Cardiac fibroblast (primary cell): ENCODE data around the gene TMTC1.
A peak's percentile ranks its signal among the peaks of the same experiment; 100 is the strongest.

Experiments
- DNase-seq, 2 donors: peaks; one replicate each; pipeline versions ENCODE4 v3.0.0 to v3.0.0-alpha.2; 2010; ENCODE audit warnings: low read depth in 2 of 2
- H3K4me3 ChIP-seq, 2 donors: replicated peaks in 1 of 2; 1 replicate in 1 of 2; 2 replicates in 1 of 2; pipeline ENCODE4 v1.5.1; 2011; ENCODE audit warnings: low read depth in 2 of 2, low read length in 2 of 2, mild to moderate bottlenecking in 2 of 2, moderate library complexity in 1 of 2
- TF ChIP-seq, protein P1 (sequence below): IDR thresholded peaks from one replicate; pipeline ENCODE4 v1.5.1; 2011; ENCODE audit warnings: low read depth, mild to moderate bottlenecking, low read length, inconsistent platforms

Gene TMTC1

DNA sequence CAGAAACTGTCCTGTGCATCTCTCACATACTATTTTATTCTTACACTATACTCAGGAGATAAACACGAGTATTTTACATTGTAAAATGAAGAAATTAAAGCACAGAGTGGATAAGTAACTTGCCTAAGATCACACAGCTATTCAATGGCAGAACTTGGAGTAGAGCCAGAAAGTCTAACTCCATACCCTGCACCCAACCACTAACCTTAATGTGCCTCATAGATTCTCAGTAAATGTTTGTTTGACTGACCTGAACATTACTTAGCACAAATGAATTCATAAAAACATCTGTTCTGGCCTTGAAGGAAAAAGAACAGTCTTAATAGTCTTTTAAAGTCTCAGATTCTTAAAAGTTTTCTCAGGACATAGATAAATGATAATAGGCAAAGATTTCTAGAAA lies 202.8 kb downstream of the TMTC1 start:
- peak in 1 of 2 donors; percentile 31 for DNase-seq
- TF ChIP-seq, protein P1, sequence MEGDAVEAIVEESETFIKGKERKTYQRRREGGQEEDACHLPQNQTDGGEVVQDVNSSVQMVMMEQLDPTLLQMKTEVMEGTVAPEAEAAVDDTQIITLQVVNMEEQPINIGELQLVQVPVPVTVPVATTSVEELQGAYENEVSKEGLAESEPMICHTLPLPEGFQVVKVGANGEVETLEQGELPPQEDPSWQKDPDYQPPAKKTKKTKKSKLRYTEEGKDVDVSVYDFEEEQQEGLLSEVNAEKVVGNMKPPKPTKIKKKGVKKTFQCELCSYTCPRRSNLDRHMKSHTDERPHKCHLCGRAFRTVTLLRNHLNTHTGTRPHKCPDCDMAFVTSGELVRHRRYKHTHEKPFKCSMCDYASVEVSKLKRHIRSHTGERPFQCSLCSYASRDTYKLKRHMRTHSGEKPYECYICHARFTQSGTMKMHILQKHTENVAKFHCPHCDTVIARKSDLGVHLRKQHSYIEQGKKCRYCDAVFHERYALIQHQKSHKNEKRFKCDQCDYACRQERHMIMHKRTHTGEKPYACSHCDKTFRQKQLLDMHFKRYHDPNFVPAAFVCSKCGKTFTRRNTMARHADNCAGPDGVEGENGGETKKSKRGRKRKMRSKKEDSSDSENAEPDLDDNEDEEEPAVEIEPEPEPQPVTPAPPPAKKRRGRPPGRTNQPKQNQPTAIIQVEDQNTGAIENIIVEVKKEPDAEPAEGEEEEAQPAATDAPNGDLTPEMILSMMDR: no peak
- H3K4me3 ChIP-seq: no peak overlapping the region

DNA sequence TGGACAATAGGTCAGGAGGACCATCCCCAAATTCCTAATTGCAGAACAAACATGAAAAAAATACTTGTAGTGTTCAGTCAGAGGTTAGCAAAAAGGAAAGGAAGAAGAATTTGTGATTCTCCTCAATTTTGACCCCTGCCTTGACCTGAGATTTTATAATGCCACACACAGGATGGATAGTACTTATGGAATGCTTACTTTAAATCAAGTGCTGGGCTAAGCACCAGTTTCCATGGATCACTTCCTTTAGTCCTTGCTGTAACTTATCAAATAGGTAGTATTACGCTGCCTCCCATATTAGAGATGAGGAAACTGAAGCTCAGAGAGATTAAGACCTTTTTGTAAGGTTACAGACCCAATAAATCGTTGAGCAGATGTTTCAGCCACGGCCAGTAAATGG lies 205.0 kb downstream of the TMTC1 start:
- TF ChIP-seq, protein P1: no peak
- no peak overlapping the region for H3K4me3 ChIP-seq
- DNase-seq: peak in 1 of 2 donors; percentile 16

DNA sequence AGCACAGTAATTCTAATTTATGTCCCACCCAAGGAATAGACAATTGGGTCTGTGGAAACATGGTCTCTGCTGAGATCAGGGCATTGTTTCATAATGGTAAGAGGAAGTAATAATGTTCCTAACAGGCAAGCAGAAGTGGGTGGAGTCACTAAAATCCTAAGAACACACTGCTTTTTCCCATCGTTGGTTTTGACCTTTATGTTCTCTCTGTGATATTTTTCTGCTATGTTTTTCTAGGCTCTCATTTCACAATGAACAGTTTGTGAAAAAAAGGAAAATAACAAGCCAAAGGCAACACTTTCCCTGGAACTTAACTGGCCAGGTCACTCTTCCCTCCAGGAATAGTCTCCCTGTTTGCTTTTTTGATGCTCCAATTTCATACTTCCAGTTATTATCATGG lies 205.7 kb downstream of the TMTC1 start:
- H3K4me3 ChIP-seq: no peak overlapping the region
- DNase-seq: peak; percentile 54 to 65
- TF ChIP-seq, protein P1: no peak

DNA sequence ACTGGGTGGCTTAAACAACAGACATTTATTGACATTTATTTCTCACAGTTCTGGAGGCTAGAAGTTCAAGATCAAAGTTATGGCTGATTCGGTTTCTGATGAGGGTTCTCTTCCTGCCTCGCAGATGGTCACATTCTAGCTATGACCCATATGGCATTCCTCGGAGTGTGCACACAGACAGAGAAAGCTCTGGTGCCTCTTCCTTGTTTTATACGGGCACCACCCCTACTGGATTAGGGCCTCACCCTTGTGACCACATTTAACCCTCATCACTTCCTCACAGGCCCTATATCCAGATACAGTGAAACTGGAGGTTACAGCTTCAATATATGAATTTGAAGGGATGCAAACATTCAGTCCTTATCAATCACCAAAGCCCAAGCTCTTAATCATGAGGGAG lies 209.2 kb downstream of the TMTC1 start:
- no peak overlapping the region for H3K4me3 ChIP-seq
- TF ChIP-seq, protein P1: no peak
- no peak for DNase-seq

DNA sequence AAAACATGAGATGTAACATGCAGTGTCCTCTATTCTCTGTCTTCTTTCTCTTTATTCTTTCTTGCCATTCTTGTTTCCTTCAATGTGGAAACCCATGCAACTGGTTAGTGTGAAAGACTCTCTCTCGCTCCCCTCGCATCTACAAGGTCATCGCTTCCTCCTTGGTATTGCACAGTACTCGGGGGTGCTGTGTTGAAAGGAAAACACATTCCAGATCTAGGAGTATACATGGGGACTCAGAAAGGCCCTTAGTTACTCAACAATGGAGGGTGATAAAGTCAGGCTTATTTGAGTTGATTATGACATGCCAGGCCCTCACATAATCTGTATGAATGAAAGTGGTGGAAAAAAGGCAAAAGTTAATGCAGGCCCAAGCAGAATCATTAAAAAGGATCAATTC lies 210.8 kb downstream of the TMTC1 start:
- DNase-seq: peak; percentile 24 to 29
- no peak overlapping the region for H3K4me3 ChIP-seq
- TF ChIP-seq, protein P1: no peak

DNA sequence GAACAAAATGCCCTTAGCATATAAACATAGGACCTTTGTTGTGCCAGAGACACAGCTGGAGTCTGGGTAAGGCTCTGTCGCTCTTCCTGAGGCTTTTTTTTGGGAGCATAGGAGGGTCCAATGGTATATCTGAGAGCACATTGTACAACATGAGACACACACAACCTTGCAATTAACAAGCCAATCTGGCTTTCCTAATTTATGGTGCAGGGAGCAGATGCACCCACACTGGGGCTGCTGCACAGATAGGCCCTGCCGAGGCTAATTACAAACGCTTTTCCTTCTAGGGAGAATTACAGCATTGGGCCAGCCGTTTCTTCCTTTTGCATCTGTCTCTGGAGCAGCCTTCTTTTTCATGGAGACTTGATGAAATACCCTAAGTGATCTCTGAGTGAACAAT lies 211.3 kb downstream of the TMTC1 start:
- H3K4me3 ChIP-seq: no peak overlapping the region
- no peak for DNase-seq
- TF ChIP-seq, protein P1: no peak

DNA sequence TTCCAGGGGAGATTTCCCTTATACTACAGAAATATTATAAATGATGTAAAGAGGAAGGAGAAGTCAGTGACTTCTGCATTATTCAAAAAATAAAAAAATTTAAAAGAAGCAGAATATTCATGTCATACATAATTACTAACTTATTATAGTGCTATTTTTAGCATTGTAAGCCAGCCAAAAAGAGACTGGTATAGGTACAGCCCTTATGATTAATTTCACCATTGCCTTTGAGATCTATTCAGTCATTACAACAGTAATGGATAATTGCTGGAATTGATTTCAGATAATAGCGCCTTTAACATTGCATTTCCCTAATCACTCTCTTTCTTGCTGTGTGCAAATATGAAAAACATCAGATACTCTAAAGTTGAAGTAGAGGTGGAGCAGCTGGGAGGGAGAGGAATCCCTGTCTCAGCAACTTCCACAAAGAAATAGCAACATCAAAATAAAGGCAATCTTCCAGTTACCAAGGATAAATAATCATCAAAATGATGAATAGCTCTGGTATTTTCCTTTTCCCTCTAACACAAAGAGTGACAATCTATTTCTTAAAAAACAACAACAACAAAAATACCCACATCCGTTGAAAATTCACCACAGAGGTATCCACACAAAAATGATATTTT lies 214.5 kb downstream of the TMTC1 start:
- TF ChIP-seq, protein P1: no peak
- no peak overlapping the region for H3K4me3 ChIP-seq
- peak; percentile 53 to 82 for DNase-seq
